Heart left ventricle (tissue), 13 donors: ENCODE data around the gene TMEM40.

Experiments used
- CTCF ChIP-seq, 12 donors: fragments of 200-600 bp; sonication (generic) in 4 of 12; IDR thresholded peaks; one replicate each; pipeline versions ENCODE4 v1.5.0 to v1.8.0; 2018 to 2022; ENCODE audit warnings: antibody characterized with exemption in 12 of 12, mild to moderate bottlenecking in 5 of 12
- POLR2A ChIP-seq, 2 donors: fragments of 450-650 bp; IDR thresholded peaks; one replicate each; pipeline ENCODE4 v1.6.1; 2017; ENCODE audit warnings: antibody characterized with exemption in 2 of 2, mild to moderate bottlenecking in 2 of 2, moderate library complexity in 2 of 2
- donor health status: ischemic (EF 13 %, LVEDD 7.1; RV severe dilation, severe dysfunction).
- donor health status: DM: no; HTN: yes; CAD: no.
- donor health status: DM: no; HTN: no; CAD: no.
- donor health status: ischemic (EF 25% LVEDD 6.9; RV normal size, moderate dysfunction).
- donor health status: ischemic (EF 25% LVEDD 5.7; RV mildly dilated, moderate dysfunction).
- donor health status: ischemic (EF 35%, LVEDD 5.7; RV mildly dilated, moderate dysfunction).
- donor health status: nonischemic (EF 11% LVEDD 7.7; RV severe dilation, severe dysfunction).
- donor health status: DM: yes; HTN: yes; CAD: no.
- donor health status: PGD.
- donor health status: ischemic (EF 29% LVEDD 5.4; RV normal size, mild dysfunction).
- donor health status: nonischemic (EF 23%, LVEDD 6.1; RV moderate dilation, normal function).

DNA sequence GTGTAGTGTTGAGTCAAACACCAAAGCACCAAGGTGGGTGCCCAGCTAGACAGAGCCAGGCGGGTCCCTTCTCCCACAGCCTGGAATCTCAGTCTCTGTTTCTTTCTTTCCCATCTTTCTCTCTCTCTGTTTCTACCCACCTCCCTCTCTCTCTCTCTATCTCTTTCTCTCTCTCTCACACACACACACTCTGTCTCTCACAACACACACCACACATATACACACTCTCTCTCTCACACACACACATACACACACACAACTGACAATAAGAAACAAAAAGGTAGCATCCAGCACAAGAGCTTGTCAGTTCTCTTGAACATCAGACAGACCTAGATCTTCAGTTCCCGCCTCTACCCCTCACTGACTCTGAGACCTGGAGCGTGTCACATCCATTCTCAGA lies 2.4 kb downstream of the TMEM40 start:
- no peak for TF ChIP-seq POLR2A (IDR thresholded peaks at IDR 0.05)
- TF ChIP-seq CTCF (IDR thresholded peaks at IDR 0.05): no peak
